Measurements from ENCODE around the gene MED22. TPM values are rescaled to one million over a fixed set of nuclear protein-coding genes. Genes with fewer than 3 reads are reported as not detected.

Gene MED22
- total RNA-seq, 2 donors from 2014 or later, result 16.5 to 21.3 TPM

GRCh38 chr9:133347515-133347984 is 381 bp downstream of the MED22 start:
- TF ChIP-seq CTCF (IDR thresholded peaks at IDR 0.05), result no peak
- peak overlapping the region; percentile 79 to 95 for H3K9ac ChIP-seq (ENCODE audit: low read depth in 2 of 2, low read length in 2 of 2)
- H3K9me3 ChIP-seq, result no peaks in the 10 kb centered on the region
- peaks cover 24% of the 10 kb centered on the region for H3K36me3 ChIP-seq
- DNase-seq, result peak; percentile 47
- no peaks in the 10 kb centered on the region for H3K27me3 ChIP-seq
- H3K4me1 ChIP-seq, result peaks cover 7% of the 10 kb centered on the region
- intact Hi-C loops (cut with DNase I), result no loop called here
- peak overlapping the region; percentile 66 for H3K27ac ChIP-seq
- H3K4me3 ChIP-seq, result peak overlapping the region; percentile 71

GRCh38 chr9:133346021-133346785 is 1.7 kb downstream of the MED22 start:
- H3K36me3 ChIP-seq, result peaks cover 19% of the 10 kb centered on the region
- H3K27ac ChIP-seq, result peak overlapping the region; percentile 66
- no peaks in the 10 kb centered on the region for H3K9me3 ChIP-seq
- DNase-seq, result no peak
- H3K27me3 ChIP-seq, result no peaks in the 10 kb centered on the region
- H3K4me3 ChIP-seq, result peak overlapping the region; percentile 71
- intact Hi-C loops (cut with DNase I), result no loop called here
- TF ChIP-seq CTCF (IDR thresholded peaks at IDR 0.05), result no peak
- peak overlapping the region; percentile 59 to 79 for H3K9ac ChIP-seq (ENCODE audit: low read depth in 2 of 2, low read length in 2 of 2)
- peaks cover 7% of the 10 kb centered on the region for H3K4me1 ChIP-seq

- Histone ChIP-seq H3K27ac (no peak overlapping the region), H3K4me3 (no peak overlapping the region), H3K4me1 (peaks cover 7% of the 10 kb centered on the region), H3K9ac (ENCODE audit: low read depth in 2 of 2, low read length in 2 of 2) (no peak overlapping the region), H3K27me3 (no peaks in the 10 kb centered on the region), H3K36me3 (peaks cover 15% of the 10 kb centered on the region), H3K9me3 (no peaks in the 10 kb centered on the region)
- intact Hi-C loops (cut with DNase I), result no loop called here
- no peak for TF ChIP-seq CTCF (IDR thresholded peaks at IDR 0.05)
- no peak for DNase-seq
Observed at GRCh38 chr9:133345596-133345995, 2.3 kb downstream of the MED22 start.

- no peaks in the 10 kb centered on the region for H3K27me3 ChIP-seq
- H3K9me3 ChIP-seq, result no peaks in the 10 kb centered on the region
- no peak overlapping the region for H3K9ac ChIP-seq (ENCODE audit: low read depth in 2 of 2, low read length in 2 of 2)
- peaks cover 7% of the 10 kb centered on the region for H3K4me1 ChIP-seq
- no peak for TF ChIP-seq CTCF (IDR thresholded peaks at IDR 0.05)
- H3K4me3 ChIP-seq, result no peak overlapping the region
- H3K36me3 ChIP-seq, result peaks cover 9% of the 10 kb centered on the region
- no peak overlapping the region for H3K27ac ChIP-seq
- DNase-seq, result no peak
- intact Hi-C loops (cut with DNase I), result no loop called here
Observed at GRCh38 chr9:133344979-133345378, 3.0 kb downstream of the MED22 start.

- Histone ChIP-seq H3K9me3 (no peaks in the 10 kb centered on the region), H3K36me3 (peaks cover 5% of the 10 kb centered on the region), H3K27me3 (no peaks in the 10 kb centered on the region), H3K4me1 (peaks cover 7% of the 10 kb centered on the region), H3K27ac (no peak overlapping the region), H3K9ac (ENCODE audit: low read depth in 2 of 2, low read length in 2 of 2) (no peak overlapping the region), H3K4me3 (no peak overlapping the region)
- intact Hi-C loops (cut with DNase I), result no loop called here
- DNase-seq, result no peak
- no peak for TF ChIP-seq CTCF (IDR thresholded peaks at IDR 0.05)
Observed at GRCh38 chr9:133344071-133344470, 3.9 kb downstream of the MED22 start.
